HepG2 (cell line): ENCODE data around the gene MEX3B. TPM values are rescaled to one million over a fixed set of nuclear protein-coding genes. Genes with fewer than 3 reads are reported as not detected.
A peak's percentile ranks its signal among the peaks of the same experiment; 100 is the strongest.
"Not testable (repeated sequence)": the region's sequence is repeated elsewhere in the genome, so short reads cannot be mapped to it uniquely, and the experiment has no call there.

Experiments used
- ATAC-seq: fragments of 200-7000 bp; cut with Tn5 transposase; 3 replicates; pipeline ENCODE4 v1.9.1; 2020; ENCODE audit warnings: mild to moderate bottlenecking, moderate library complexity
- BruUV-seq: library from RNA; stranded (reverse); fragments of 400-500 nt; replicated peaks from 2 replicates; lab custom pipeline; 2021; lab: Mats Ljungman, UMichigan
- CTCF ChIA-PET: fragments of 300-600 bp; formaldehyde crosslinking; extraction: SDS; loops from one replicate; lab custom pipeline; 2021; ENCODE audit warnings: low total read pairs, inconsistent platforms, low intra/inter-chr PET ratio; lab: Yijun Ruan, JAX
- POLR2A ChIA-PET: fragments of 350-600 bp; sonication (Branson Sonifier 250); formaldehyde crosslinking; loops from one replicate; lab custom pipeline; 2020; ENCODE audit warnings: antibody characterized with exemption, inconsistent platforms; lab: Yijun Ruan, JAX
- DNase-seq: peaks from one replicate; pipeline ENCODE4 v3.0.0-alpha.2; 2015; ENCODE audit warnings: low spot score
- FAIRE-seq: peaks from 3 replicates; lab custom pipeline; 2011; peaks lifted over from hg19 to GRCh38; lab: Jason Lieb, UNC
- H2AFZ ChIP-seq: one replicate; pipeline ENCODE4 v1.6.1; 2011; ENCODE audit warnings: low read length, inconsistent platforms
- H3K27ac ChIP-seq: fragments of 300-600 bp; 3 replicates; pipeline ENCODE4 v1.8.0; 2011; ENCODE audit warnings: mixed run types, mild to moderate bottlenecking, mixed read lengths, low read length, inconsistent platforms; ENCODE audit not compliant: insufficient read depth; ENCODE audit errors: extremely low read length
- H3K27me3 ChIP-seq, 2 experiments: fragments of 200-600 bp in 1 of 2; 2 replicates in 1 of 2; 3 replicates in 1 of 2; pipeline versions ENCODE4 v1.6.0 to v1.8.0; 2011; ENCODE audit warnings: low read length in 2 of 2, mild to moderate bottlenecking in 2 of 2, moderate library complexity in 2 of 2, inconsistent platforms in 1 of 2; ENCODE audit not compliant: insufficient read depth in 2 of 2, control insufficient read depth in 1 of 2
- H3K36me3 ChIP-seq, 2 experiments: fragments of 200-600 bp in 1 of 2; replicated peaks in 1 of 2; 2 replicates in 1 of 2; 3 replicates in 1 of 2; pipeline versions ENCODE4 v1.5.1 to v1.8.0; 2011; ENCODE audit warnings: low read length in 2 of 2, inconsistent platforms in 1 of 2; ENCODE audit not compliant: insufficient read depth in 2 of 2, control insufficient read depth in 1 of 2
- H3K4me1 ChIP-seq: 2 replicates; pipeline ENCODE4 v1.5.1; 2012; ENCODE audit warnings: low read length, inconsistent platforms; ENCODE audit not compliant: insufficient read depth
- H3K4me2 ChIP-seq: 2 replicates; pipeline ENCODE4 v1.6.0; 2011; ENCODE audit warnings: low read depth, low read length, inconsistent platforms
- H3K4me3 ChIP-seq, 3 experiments: fragments of 200-600 bp in 1 of 3; sonication (generic), shearing (Covaris generic) in 1 of 3; replicated peaks in 1 of 3; 2 replicates each; pipeline ENCODE4 v1.5.1; 2011 to 2016; ENCODE audit warnings: low read length in 3 of 3, inconsistent platforms in 2 of 3, low read depth in 2 of 3, mild to moderate bottlenecking in 2 of 3, control low read depth in 1 of 3, mixed read lengths in 1 of 3; ENCODE audit not compliant: insufficient read depth in 1 of 3
- H3K79me2 ChIP-seq: one replicate; pipeline ENCODE4 v1.6.1; 2011; ENCODE audit warnings: low read length, inconsistent platforms; ENCODE audit not compliant: insufficient read depth
- H3K9ac ChIP-seq: 2 replicates; pipeline ENCODE4 v1.6.0; 2011; ENCODE audit warnings: mild to moderate bottlenecking, low read depth, low read length, inconsistent platforms; ENCODE audit not compliant: insufficient read depth
- H3K9me3 ChIP-seq: 2 replicates; pipeline ENCODE4 v1.5.1; 2012; ENCODE audit warnings: mild to moderate bottlenecking, low read length
- H4K20me1 ChIP-seq: 2 replicates; pipeline ENCODE4 v1.6.0; 2011; ENCODE audit warnings: inconsistent platforms, mild to moderate bottlenecking, low read length, moderate library complexity; ENCODE audit not compliant: insufficient read depth
- ATF7 ChIP-seq, 2 experiments: fragments of 450-650 bp in 1 of 2; sonication (generic) in 1 of 2; formaldehyde crosslinking in 1 of 2; IDR thresholded peaks; 2 replicates each; pipeline versions ENCODE4 v1.4.0 to v1.6.1; 2016 to 2020; ENCODE audit warnings: antibody characterized with exemption in 1 of 2, mild to moderate bottlenecking in 1 of 2, missing genetic modification reagents in 1 of 2
- ATRX ChIP-seq: sonication (generic); formaldehyde crosslinking; IDR thresholded peaks from 2 replicates; pipeline ENCODE4 v1.4.0; 2020; ENCODE audit warnings: missing genetic modification reagents, borderline replicate concordance
- RAD51 ChIP-seq: fragments of 450-650 bp; IDR thresholded peaks from 2 replicates; pipeline ENCODE4 v1.6.1; 2016; ENCODE audit warnings: borderline replicate concordance
- RFX5 ChIP-seq: IDR thresholded peaks from 2 replicates; pipeline ENCODE4 v1.6.1; 2011; ENCODE audit warnings: low read depth, low read length, improper control_type of control experiment
- ZNF260 ChIP-seq: sonication (generic); formaldehyde crosslinking; IDR thresholded peaks from 2 replicates; pipeline ENCODE4 v1.4.0; 2020; ENCODE audit warnings: missing genetic modification reagents, low read depth, mild to moderate bottlenecking, borderline replicate concordance
- ZNF3 ChIP-seq: IDR thresholded peaks from 2 replicates; pipeline ENCODE4 v1.7.0; 2017; ENCODE audit warnings: inconsistent platforms
- ZNF460 ChIP-seq: sonication (generic); formaldehyde crosslinking; IDR thresholded peaks from 2 replicates; pipeline ENCODE4 v1.5.1; 2020; ENCODE audit warnings: missing genetic modification reagents, mild to moderate bottlenecking, borderline replicate concordance
- WGBS: methylation state at CpG from one replicate; pipeline ENCODE4 v1.1.6; 2017; ENCODE audit warnings: low lambda C conversion rate; 5-methylcytosine and 5-hydroxymethylcytosine counted together
- in situ Hi-C: cut with HindIII; loops from 2 replicates; pipeline ENCODE4 v1.10.0; 2017; ENCODE audit warnings: low pct_unique_long_range_greater_than_20kb; ENCODE audit not compliant: extremely low pct_ligation_motif_present
- intact Hi-C: fragments of 100-400 bp; cut with micrococcal nuclease; formaldehyde crosslinking; loops from one replicate; pipeline ENCODE4 v1.10.0; 2022; ENCODE audit not compliant: unreplicated experiment
- polyA plus RNA-seq, 8 experiments: library from polyadenylated mRNA; depleted of rRNA in 3 of 8; stranded (reverse) in 7 of 8; unstranded in 1 of 8; fragments of >200 nt; fragmentation: Illumina TruSeq in 4 of 8; extraction: Trizol in 4 of 8; gene quantifications; 2 replicates each; pipeline versions ENCODE4 v1.2.1 to v1.2.3, GENCODE V29; 2011 to 2016; ENCODE audit warnings: low read depth in 4 of 8, missing spikeins in 1 of 8, mixed read lengths in 1 of 8; ENCODE audit not compliant: insufficient read depth in 1 of 8
- total RNA-seq, 5 experiments: library from RNA; depleted of rRNA; stranded (reverse); fragments of >200 nt; fragmentation: Illumina TruSeq; extraction: Trizol; gene quantifications; 2 replicates each; pipeline ENCODE4 v1.2.3, GENCODE V29; 2016; ENCODE audit warnings: low read depth in 1 of 5
- TF ChIP-seq, protein P1 (sequence below): sonication (generic); formaldehyde crosslinking; IDR thresholded peaks from 2 replicates; pipeline ENCODE4 v1.8.0; 2022; ENCODE audit warnings: mild to moderate bottlenecking, missing genetic modification reagents, moderate library complexity
- TF ChIP-seq, protein P2 (sequence below): sonication (generic); formaldehyde crosslinking; IDR thresholded peaks from 2 replicates; pipeline ENCODE4 v1.8.1; 2023; ENCODE audit warnings: mild to moderate bottlenecking, missing genetic modification reagents
- TF ChIP-seq, protein P3 (sequence below): sonication (generic); formaldehyde crosslinking; IDR thresholded peaks from 2 replicates; pipeline ENCODE4; 2020; ENCODE audit warnings: missing genetic modification reagents, mild to moderate bottlenecking, borderline replicate concordance

Gene MEX3B
- total and polyA plus RNA-seq, 2 of the 13 experiments (the other 11 are each of a cell fraction or from before 2014, with no cell fraction given) = 0.48 to 0.62 TPM

DNA sequence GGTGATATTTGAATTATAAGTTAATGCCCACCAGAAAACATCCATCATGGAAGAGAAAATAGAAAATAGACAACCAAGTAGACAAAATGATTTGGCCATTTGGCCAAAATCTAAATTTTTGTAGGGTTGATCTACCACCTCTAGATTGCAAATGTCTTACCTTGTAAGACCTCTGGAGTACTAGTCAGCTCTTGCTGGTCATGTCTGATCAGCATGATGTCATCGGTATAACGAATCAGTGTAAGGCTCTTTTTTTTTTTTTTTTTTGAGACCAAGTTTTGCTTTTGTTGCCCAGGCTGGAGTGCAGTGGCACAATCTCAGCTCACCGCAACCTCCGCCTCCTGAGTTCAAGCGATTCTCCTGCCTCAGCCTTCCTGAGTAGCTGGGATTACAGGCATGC is 17.7 kb downstream of the MEX3B start:
- ATAC-seq; H4K20me1 ChIP-seq; BruUV-seq; H2AFZ ChIP-seq; H3K9me3 ChIP-seq; FAIRE-seq; in situ Hi-C loops; H3K36me3 ChIP-seq; H3K27me3 ChIP-seq; H3K79me2 ChIP-seq; intact Hi-C loops; H3K27ac ChIP-seq; POLR2A ChIA-PET; H3K9ac ChIP-seq; DNase-seq; H3K4me2 ChIP-seq; H3K4me3 ChIP-seq; CTCF ChIA-PET; TF ChIP-seq ATF7 (CRISPR knock-in tag; IDR thresholded peaks at IDR 0.05): not testable (repeated sequence)
- H3K4me1 ChIP-seq = peaks cover 14% of the 10 kb centered on the region; the same call in 1 of the 2 replicates
- peak; percentile 85 for TF ChIP-seq ATF7 (IDR thresholded peaks at IDR 0.05)
- 53% methylated on average over 5 of the region's 5 CpGs for WGBS

DNA sequence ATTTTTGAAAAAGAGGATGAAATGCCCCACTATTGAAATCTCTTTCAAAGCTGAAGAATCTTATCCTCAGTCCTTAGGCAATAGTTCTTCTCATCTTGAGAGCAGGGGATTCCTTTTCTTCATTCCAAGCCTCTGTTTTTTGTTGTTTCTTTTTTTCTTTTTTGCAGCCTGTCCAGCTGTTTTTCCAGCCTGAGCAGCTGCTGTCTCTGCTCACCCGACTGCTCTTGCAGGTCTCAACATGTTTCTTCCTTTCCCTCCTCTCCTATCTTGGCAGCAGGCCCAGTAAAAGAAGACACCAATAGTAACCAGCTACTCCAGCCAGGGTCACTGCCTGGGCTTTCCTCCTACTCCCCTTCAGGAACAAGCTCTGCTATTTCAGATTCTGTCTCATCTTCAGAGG is 23.8 kb downstream of the MEX3B start:
- ChIA-PET POLR2A (no interaction called here), CTCF (no interaction called here)
- no peak overlapping the region for H3K4me2 ChIP-seq
- no peaks in the 10 kb centered on the region for H3K79me2 ChIP-seq
- no peaks in the 10 kb centered on the region for H4K20me1 ChIP-seq
- H3K27ac ChIP-seq = no peak overlapping the region
- H3K36me3 ChIP-seq = no peaks in the 10 kb centered on the region
- FAIRE-seq = no peak
- in situ Hi-C loops (no loop called here), intact Hi-C loops (no loop called here)
- no peak for DNase-seq
- no peak for ATAC-seq
- no peaks in the 10 kb centered on the region for H3K4me1 ChIP-seq
- H3K9me3 ChIP-seq = no peaks in the 10 kb centered on the region
- H3K27me3 ChIP-seq = peaks cover 0 to 20% of the 10 kb centered on the region in 2 experiments; a peak in 3 of 5 replicates
- no TSS peak for BruUV-seq
- no peak overlapping the region for H3K9ac ChIP-seq
- no peak overlapping the region for H3K4me3 ChIP-seq
- no peak overlapping the region for H2AFZ ChIP-seq
- WGBS = 0% methylated on average over 1 of the region's 1 CpG
- TF ChIP-seq ZNF3 (CRISPR knock-in tag) (no peak), RAD51 (no peak), ATRX (CRISPR knock-in tag) (no peak), ZNF260 (CRISPR knock-in tag) (no peak), ZNF460 (CRISPR knock-in tag) (no peak), RFX5 (no peak)
- TF ChIP-seq, protein P1, sequence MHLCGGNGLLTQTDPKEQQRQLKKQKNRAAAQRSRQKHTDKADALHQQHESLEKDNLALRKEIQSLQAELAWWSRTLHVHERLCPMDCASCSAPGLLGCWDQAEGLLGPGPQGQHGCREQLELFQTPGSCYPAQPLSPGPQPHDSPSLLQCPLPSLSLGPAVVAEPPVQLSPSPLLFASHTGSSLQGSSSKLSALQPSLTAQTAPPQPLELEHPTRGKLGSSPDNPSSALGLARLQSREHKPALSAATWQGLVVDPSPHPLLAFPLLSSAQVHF = no peak
- TF ChIP-seq, protein P2, sequence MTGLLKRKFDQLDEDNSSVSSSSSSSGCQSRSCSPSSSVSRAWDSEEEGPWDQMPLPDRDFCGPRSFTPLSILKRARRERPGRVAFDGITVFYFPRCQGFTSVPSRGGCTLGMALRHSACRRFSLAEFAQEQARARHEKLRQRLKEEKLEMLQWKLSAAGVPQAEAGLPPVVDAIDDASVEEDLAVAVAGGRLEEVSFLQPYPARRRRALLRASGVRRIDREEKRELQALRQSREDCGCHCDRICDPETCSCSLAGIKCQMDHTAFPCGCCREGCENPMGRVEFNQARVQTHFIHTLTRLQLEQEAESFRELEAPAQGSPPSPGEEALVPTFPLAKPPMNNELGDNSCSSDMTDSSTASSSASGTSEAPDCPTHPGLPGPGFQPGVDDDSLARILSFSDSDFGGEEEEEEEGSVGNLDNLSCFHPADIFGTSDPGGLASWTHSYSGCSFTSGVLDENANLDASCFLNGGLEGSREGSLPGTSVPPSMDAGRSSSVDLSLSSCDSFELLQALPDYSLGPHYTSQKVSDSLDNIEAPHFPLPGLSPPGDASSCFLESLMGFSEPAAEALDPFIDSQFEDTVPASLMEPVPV = no peak
- TF ChIP-seq, protein P3, sequence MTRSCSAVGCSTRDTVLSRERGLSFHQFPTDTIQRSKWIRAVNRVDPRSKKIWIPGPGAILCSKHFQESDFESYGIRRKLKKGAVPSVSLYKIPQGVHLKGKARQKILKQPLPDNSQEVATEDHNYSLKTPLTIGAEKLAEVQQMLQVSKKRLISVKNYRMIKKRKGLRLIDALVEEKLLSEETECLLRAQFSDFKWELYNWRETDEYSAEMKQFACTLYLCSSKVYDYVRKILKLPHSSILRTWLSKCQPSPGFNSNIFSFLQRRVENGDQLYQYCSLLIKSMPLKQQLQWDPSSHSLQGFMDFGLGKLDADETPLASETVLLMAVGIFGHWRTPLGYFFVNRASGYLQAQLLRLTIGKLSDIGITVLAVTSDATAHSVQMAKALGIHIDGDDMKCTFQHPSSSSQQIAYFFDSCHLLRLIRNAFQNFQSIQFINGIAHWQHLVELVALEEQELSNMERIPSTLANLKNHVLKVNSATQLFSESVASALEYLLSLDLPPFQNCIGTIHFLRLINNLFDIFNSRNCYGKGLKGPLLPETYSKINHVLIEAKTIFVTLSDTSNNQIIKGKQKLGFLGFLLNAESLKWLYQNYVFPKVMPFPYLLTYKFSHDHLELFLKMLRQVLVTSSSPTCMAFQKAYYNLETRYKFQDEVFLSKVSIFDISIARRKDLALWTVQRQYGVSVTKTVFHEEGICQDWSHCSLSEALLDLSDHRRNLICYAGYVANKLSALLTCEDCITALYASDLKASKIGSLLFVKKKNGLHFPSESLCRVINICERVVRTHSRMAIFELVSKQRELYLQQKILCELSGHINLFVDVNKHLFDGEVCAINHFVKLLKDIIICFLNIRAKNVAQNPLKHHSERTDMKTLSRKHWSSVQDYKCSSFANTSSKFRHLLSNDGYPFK (CRISPR knock-in tag) = no peak
